ENCODE measurements around the gene CDKN1C.

The CDKN1C gene

DNA sequence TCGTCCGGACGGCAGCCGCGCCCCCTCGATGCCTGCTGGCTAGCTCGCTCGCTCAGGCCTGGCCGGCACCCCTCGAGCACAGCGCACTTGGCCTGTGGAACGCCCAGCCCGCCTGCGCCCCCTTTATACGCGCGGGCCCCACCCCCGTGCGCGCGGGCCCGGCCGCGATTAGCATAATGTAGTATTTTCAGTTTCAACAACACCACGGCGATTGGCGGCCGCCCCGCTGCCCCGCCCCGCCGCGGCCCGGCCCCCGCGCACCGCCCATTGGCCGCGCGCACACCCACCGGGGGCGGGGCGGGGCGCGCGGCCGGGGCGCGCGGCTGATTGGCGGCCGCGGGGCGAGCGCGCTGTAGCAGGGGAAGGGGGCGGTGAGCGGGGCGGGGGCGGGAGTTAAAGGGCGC is at the start of gene CDKN1C:
TSS of gene CDKN1C (minus strand) at position 98 of the 404 bp plus-strand sequence. CDS start 319 bp downstream, outside the sequence.
- peak; percentile 97 for DNase-seq (ENCODE audit: low spot score)

GRCh38 chr11:2934611-2935239 is 49.1 kb upstream of the CDKN1C start:
- no peak for DNase-seq (ENCODE audit: low spot score)

- no peak for DNase-seq (ENCODE audit: low spot score)
Measured at GRCh38 chr11:2934021-2934550, 48.5 kb upstream of the CDKN1C start.

- peak; percentile 88 for DNase-seq (ENCODE audit: low spot score)
Measured at GRCh38 chr11:2933375-2934020, 47.9 kb upstream of the CDKN1C start.

DNA sequence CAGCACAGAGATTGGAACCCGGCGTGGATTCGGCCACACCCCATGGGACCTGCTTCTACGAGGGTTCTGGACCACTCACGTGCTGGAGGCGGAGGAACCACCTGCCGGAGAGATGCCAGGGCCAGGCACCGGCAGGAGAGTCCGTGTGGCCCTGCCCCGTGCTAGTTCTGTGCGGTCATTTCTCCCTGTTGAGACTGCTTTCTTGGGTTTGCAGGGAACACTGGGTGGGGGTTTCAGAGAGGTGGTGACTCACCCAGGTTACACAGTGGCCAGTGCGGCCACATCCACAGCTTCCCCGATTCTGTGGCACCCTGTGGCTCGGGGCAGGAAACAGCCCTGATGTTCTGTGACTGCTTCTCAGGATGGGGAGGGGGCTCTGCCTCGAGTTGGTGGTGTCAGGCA is 47.3 kb upstream of the CDKN1C start:
- DNase-seq (ENCODE audit: low spot score), result no peak

DNA sequence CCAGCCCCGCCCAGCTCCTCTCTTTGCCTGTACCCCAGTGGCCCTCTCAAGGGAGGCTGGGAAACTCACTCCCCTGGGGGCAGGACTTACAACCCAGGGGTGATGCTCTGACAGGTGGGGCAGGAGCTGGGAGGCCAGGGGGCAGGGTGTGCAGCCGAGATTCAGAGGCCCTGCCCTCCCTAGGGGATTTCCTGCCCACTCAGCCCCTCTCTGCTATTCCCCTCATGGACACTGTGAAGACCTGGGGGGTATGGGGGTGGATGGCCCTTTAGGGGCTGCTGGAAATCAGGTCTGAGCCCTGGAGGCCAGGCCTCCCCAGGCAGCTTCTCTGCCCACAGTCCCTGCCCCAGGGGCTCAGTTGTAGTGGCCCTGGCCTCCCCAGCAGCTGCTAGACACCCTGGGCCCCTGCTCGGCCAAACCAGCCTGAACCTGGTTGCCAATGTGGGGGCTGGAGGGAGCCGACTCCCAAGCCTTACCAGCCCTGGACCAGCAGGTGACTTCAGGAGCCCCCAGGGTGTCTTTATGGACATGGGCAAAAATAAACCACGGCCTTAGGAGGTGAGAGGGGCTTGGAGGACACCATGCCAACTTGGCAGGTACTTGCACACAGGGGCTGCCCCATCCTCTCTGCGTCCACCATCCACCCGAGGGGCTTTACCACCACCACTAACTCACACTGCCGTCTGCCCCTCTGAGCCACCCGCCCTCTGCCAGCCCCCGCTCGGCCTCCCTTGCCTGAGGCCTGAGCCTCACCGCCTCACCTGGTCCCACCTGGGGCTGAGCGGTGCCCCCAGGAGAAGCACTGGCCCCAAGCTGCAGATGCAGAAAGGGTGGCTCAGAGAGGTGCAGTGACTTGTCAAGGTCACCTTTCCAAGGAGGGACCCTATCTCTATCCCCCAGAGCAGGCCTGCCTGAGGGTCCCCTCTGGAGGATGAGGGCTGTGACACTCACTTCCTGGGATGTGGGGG is 46.5 kb upstream of the CDKN1C start:
- DNase-seq (ENCODE audit: low spot score), result no peak

GRCh38 chr11:2931420-2931746 is 45.8 kb upstream of the CDKN1C start:
- DNase-seq (ENCODE audit: low spot score), result no peak

GRCh38 chr11:2930704-2931419 is 45.3 kb upstream of the CDKN1C start:
- DNase-seq (ENCODE audit: low spot score), result peak; percentile 69

DNA sequence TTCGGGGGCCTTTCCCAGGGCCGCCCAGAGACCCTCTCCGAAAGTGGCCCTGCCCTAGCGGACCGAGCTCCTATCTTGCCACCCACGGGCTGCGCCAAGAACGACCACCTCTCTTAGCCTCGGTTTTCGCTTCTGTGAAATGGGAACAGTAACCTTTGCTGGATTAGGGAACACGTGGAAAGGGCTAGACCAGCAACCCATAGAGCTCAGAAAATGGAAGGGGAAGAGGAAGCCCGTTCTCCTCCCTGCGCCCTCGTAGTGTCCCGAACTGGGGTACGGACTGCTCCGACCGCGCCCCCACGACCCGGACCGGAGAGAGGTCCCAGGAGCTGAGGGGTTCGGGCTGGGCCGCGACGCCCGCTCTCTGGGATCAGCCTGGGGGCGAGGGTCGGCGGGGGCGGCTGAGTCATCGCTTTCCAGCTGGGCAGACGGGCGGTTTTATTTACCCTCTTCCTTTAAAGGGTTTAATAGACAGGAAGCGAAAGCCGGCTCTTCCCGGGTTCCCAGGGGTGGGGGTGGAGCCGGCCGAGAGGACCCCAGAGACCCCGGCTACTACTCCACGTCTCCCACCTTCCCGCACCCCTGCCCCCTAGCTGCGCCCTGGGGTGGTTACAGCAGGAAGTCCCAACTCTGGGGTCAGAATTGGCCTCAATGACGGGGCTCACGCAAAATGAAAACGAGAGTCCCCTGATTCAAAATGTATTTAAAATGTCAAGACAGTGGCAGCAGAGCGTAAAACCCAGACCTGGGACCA is 44.6 kb upstream of the CDKN1C start:
- DNase-seq (ENCODE audit: low spot score), result peak; percentile 69

GRCh38 chr11:2929531-2929949 is 44.0 kb upstream of the CDKN1C start:
- peak; percentile 94 for DNase-seq (ENCODE audit: low spot score)

DNA sequence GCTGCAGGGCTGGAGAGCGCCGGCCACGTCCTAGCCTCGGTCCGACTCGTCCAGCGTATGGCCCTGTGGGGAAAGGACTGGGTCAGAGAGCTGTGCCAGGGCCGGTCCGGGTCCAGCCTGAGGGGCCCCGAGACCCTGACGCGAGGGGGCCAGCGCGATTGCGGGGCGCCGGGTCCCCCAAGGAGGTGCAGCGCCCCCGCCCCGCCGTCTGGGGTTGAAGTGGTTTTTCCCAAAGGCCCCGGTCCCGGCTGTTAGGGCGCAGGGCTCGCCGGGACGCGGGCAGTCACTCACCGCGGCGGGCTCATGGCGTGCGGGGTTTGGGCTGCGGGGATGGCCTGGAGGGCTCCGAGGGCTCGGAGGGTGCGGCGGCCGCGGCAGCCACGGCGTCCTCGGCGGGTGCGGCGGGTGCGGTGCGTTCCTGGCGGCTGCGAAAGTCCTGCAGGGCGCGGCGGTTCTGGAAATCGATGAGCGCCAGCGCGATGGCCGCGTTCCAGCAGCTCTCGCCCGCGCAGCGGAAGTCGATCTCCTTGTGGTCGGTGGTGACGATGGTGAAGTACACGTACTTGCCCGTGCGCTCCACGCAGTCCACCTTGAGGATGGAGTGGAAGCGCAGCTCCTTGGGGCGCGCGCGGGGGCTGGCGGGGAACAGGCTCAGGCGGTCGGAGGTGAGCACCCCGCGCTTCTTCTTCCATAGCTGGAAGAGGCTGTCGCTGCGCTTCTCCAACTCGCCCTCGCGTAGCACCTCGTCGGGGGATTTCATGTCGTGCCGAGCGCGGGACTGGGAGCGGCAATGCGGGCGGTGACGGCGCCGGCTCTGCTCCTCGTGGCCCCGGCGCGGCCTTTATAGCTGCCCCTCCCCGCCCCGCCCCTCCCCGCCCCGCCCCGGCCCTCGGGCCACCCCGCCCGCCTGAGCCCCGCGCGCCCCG is 43.3 kb upstream of the CDKN1C start, which contains the start of gene PHLDA2:
TSS of gene PHLDA2 (minus strand) at position 816 of the 926 bp plus-strand sequence. CDS start at position 760, 56 bp downstream.
- peak; percentile 88 for DNase-seq (ENCODE audit: low spot score)

- peak; percentile 60 for DNase-seq (ENCODE audit: low spot score)
Measured at GRCh38 chr11:2927851-2928604, 42.5 kb upstream of the CDKN1C start.

- DNase-seq (ENCODE audit: low spot score), result no peak
Measured at GRCh38 chr11:2927121-2927800, 41.7 kb upstream of the CDKN1C start.

- no peak for DNase-seq (ENCODE audit: low spot score)
Measured at GRCh38 chr11:2926611-2927051, 41.1 kb upstream of the CDKN1C start.

GRCh38 chr11:2924821-2925675 is 39.5 kb upstream of the CDKN1C start:
- DNase-seq (ENCODE audit: low spot score), result no peak

DNA sequence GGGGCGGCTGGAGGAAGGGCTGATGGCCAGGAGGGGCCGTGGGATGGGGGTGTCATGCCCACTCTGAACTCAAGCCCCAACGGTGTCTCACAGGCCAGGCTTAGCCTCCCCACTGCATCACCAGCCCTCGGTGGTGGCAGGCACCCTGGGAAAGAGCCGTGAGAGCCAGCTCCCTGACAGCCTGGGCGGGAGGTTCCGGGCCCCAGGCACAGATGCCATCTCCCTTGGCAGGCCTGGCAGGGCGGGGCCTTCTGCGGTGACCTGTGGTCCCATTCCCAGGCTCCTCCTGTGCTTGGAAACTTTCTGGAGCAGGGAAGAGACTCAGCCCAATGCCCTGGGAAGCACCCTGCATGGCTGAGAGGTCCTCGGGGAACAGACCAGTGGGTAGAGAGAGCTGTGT is 38.8 kb upstream of the CDKN1C start:
- DNase-seq (ENCODE audit: low spot score), result no peak

All from GM03348 (cell line).